GM23248 (cell line): ENCODE results near the gene S100A3. TPM values are rescaled to one million over a fixed set of nuclear protein-coding genes. Genes with fewer than 3 reads are reported as not detected.
"Not testable (repeated sequence)": the region's sequence is repeated elsewhere in the genome, so short reads cannot be mapped to it uniquely, and the experiment has no call there.

Experiments used
- DNase-seq: peaks from one replicate; pipeline ENCODE4 v3.0.0-alpha.2; 2015
- H2AFZ ChIP-seq: fragments of 200-600 bp; sonication (generic); 2 replicates; pipeline ENCODE4 v1.6.1; 2016; ENCODE audit warnings: antibody characterized with exemption
- H3F3A ChIP-seq: fragments of 200-600 bp; sonication (generic); 2 replicates; pipeline ENCODE4 v1.6.1; 2016; ENCODE audit warnings: mild to moderate bottlenecking, antibody characterized with exemption, mixed run types; ENCODE audit not compliant: insufficient read depth
- H3K27ac ChIP-seq: fragments of 200-600 bp; sonication (generic); 2 replicates; pipeline ENCODE4 v1.5.1; 2016; ENCODE audit warnings: mild to moderate bottlenecking
- H3K27me3 ChIP-seq: fragments of 200-600 bp; sonication (generic); replicated peaks from 2 replicates; pipeline ENCODE4 v1.6.1; 2016; ENCODE audit warnings: mild to moderate bottlenecking; ENCODE audit not compliant: insufficient read depth
- H3K36me3 ChIP-seq: fragments of 200-600 bp; sonication (generic); 2 replicates; pipeline ENCODE4 v1.6.1; 2016; ENCODE audit warnings: low read depth, mild to moderate bottlenecking
- H3K4me1 ChIP-seq: fragments of 200-600 bp; sonication (generic); 2 replicates; pipeline ENCODE4 v1.6.1; 2016; ENCODE audit warnings: mild to moderate bottlenecking; ENCODE audit not compliant: insufficient read depth
- H3K4me2 ChIP-seq: fragments of 200-600 bp; sonication (generic); one replicate; pipeline ENCODE4 v1.6.1; 2016; ENCODE audit warnings: mild to moderate bottlenecking; ENCODE audit not compliant: unreplicated experiment
- H3K4me3 ChIP-seq: fragments of 200-600 bp; sonication (generic); 2 replicates; pipeline ENCODE4 v1.5.1; 2016; ENCODE audit warnings: mild to moderate bottlenecking
- H3K79me2 ChIP-seq: fragments of 200-600 bp; sonication (generic); 2 replicates; pipeline ENCODE4 v1.6.1; 2016; ENCODE audit warnings: mild to moderate bottlenecking; ENCODE audit not compliant: insufficient read depth
- H3K9ac ChIP-seq: fragments of 200-600 bp; sonication (generic); 2 replicates; pipeline ENCODE4 v1.6.1; 2016; ENCODE audit warnings: mild to moderate bottlenecking
- H3K9me2 ChIP-seq: fragments of 200-600 bp; sonication (generic); 2 replicates; pipeline ENCODE4 v1.6.1; 2016; ENCODE audit warnings: mixed run types, mild to moderate bottlenecking, moderate library complexity; ENCODE audit not compliant: insufficient read depth
- H3K9me3 ChIP-seq: fragments of 200-600 bp; sonication (generic); one replicate; pipeline ENCODE4 v1.6.1; 2017; ENCODE audit warnings: low read depth
- H4K20me1 ChIP-seq: fragments of 200-600 bp; sonication (generic); 2 replicates; pipeline ENCODE4 v1.6.0; 2016; ENCODE audit not compliant: insufficient read depth
- EZH2 ChIP-seq: fragments of 200-600 bp; sonication (generic); IDR thresholded peaks from 2 replicates; pipeline ENCODE4 v1.6.1; 2018; ENCODE audit warnings: antibody characterized with exemption, mild to moderate bottlenecking; ENCODE audit not compliant: insufficient read depth, poor library complexity, severe bottlenecking
- EZH2phosphoT487 ChIP-seq: fragments of 200-600 bp; sonication (generic); IDR thresholded peaks from 2 replicates; pipeline ENCODE4 v1.6.1; 2018; ENCODE audit warnings: antibody characterized with exemption, moderate library complexity, mild to moderate bottlenecking, low read depth; ENCODE audit not compliant: insufficient read depth
- WGBS, 2 experiments: methylation state at CpG; one replicate each; pipeline ENCODE4 v1.1.6; 2015 to 2017; ENCODE audit warnings: low lambda C conversion rate in 2 of 2, low coverage in 1 of 2; ENCODE audit errors: missing lambda C conversion rate in 2 of 2; 5-methylcytosine and 5-hydroxymethylcytosine counted together
- in situ Hi-C: fragments of 300-500 bp; cut with MboI; formaldehyde crosslinking; loops from 2 replicates; pipeline ENCODE4 v1.15.0; 2020
- polyA plus RNA-seq: library from polyadenylated mRNA; unstranded; fragments of >200 nt; fragmentation: Nextera tagmentation; extraction: Ambion mirVana; gene quantifications from 2 replicates; pipeline ENCODE4 v1.2.1, GENCODE V29; 2016
- total RNA-seq: library from RNA; depleted of rRNA; stranded (reverse); fragments of >200 nt; shearing (Covaris generic); gene quantifications from 2 replicates; pipeline ENCODE4 v1.2.3, GENCODE V29; 2014

The S100A3 gene
- total and polyA plus RNA-seq, 2 experiments from 2014 or later = 2.2 to 7.5 TPM

DNA sequence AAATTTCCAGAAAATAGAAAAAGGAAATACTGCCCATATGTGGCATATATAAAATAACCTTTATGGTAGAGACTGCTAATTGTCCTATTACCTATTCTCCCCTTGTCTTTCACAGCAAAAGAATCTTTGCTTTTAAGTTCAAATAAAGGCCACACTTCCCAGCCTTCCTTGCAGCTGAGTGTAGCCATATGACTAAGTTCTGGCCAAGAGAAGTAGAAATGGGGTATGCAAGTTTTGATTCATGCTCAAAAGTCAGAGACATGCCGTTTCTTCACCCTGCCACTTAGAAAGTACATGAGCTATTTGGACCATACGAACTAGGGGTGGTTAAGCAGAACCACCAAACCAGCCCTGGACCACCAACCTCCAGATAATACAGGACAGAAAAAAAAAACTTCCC lies 34.9 kb upstream of the S100A3 start:
- H3K9me2 ChIP-seq = no peaks in the 10 kb centered on the region
- H3K4me2 ChIP-seq = no peak overlapping the region
- H2AFZ ChIP-seq = no peak overlapping the region
- H3K27me3 ChIP-seq = no peaks in the 10 kb centered on the region
- H3K9me3 ChIP-seq = no peaks in the 10 kb centered on the region
- no peaks in the 10 kb centered on the region for H4K20me1 ChIP-seq
- no peak overlapping the region for H3K4me3 ChIP-seq
- TF ChIP-seq EZH2 (no peak), EZH2phosphoT487 (no peak)
- H3K36me3 ChIP-seq = no peaks in the 10 kb centered on the region
- H3F3A ChIP-seq = peaks cover 16% of the 10 kb centered on the region
- H3K4me1 ChIP-seq = peaks cover 11% of the 10 kb centered on the region
- no peak overlapping the region for H3K9ac ChIP-seq
- H3K79me2 ChIP-seq = no peaks in the 10 kb centered on the region
- in situ Hi-C loops = no loop called here
- WGBS, 2 experiments = 58 to 63% methylated on average over 2 of the region's 2 CpGs
- peak; percentile 47 for DNase-seq
- H3K27ac ChIP-seq = no peak overlapping the region

DNA sequence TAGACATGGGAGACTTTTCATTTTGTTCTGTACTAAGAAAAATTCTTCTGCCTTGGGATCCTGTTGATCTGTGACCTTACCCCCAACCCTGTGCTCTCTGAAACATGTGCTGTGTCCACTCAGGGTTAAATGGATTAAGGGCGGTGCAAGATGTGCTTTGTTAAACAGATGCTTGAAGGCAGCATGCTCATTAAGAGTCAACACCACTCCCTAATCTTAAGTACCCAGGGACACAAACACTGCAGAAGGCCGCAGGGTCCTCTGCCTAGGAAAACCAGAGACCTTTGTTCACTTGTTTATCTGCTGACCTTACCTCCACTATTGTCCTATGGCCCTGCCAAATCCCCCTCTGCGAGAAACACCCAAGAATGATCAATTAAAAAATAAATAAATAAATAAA lies 34.5 kb upstream of the S100A3 start:
- H3K27ac ChIP-seq, H3K4me2 ChIP-seq, H3K36me3 ChIP-seq, H3K9me2 ChIP-seq, H2AFZ ChIP-seq, H4K20me1 ChIP-seq, H3K4me3 ChIP-seq, H3K79me2 ChIP-seq, DNase-seq, H3K9ac ChIP-seq, in situ Hi-C loops, H3K27me3 ChIP-seq, H3K9me3 ChIP-seq: not testable (repeated sequence)
- whole genome bisulfite sequencing, 2 experiments = 91 to 95% methylated on average over 3 of the region's 3 CpGs
- peaks cover 20% of the 10 kb centered on the region for H3F3A ChIP-seq
- peaks cover 16% of the 10 kb centered on the region for H3K4me1 ChIP-seq

DNA sequence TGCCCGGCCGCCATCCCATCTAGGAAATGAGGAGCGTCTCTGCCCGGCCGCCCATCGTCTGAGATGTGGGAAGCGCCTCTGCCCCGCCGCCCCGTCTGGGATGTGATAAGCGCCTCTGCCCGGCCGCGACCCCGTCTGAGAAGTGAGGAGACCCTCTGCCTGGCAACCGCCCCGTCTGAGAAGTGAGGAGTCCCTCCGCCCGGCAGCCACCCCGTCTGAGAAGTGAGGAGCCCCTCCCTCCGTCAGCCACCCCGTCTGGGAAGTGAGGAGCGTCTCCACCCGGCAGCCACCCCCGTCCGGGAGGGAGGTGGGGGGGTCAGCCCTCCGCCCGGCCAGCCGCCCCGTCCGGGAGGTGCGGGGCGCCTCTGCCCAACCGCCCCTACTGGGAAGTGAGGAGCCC lies 33.8 kb upstream of the S100A3 start:
- peaks cover 25% of the 10 kb centered on the region for H3F3A ChIP-seq
- in situ Hi-C loops = not testable (repeated sequence)

DNA sequence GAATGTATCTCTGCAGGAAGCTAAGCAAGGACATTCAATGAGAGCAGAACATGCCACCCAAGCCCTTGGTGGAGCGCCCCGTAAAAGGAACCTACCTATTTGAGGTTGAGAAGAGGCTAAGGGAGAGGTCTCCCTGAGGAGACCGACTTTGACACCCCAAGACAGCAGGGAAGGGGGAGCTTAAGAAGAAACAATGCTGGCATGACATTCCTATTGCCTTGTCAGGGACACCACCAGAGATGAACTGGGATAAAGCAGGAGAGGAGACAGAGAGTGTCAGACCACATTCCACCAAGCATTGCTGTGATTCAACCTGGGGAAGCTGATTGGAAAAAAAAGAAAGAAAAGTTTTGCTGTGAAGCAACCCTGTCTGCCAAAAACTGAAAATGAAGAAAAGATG lies 29.9 kb upstream of the S100A3 start:
- H3K36me3 ChIP-seq = no peaks in the 10 kb centered on the region
- in situ Hi-C loops = no loop called here
- peak; percentile 46 for DNase-seq

More for the DNA sequence above, 33.8 kb upstream of the S100A3 start:
- H3K9me3 ChIP-seq, H3K9ac ChIP-seq, H2AFZ ChIP-seq, H4K20me1 ChIP-seq, H3K27me3 ChIP-seq, H3K4me2 ChIP-seq, H3K4me3 ChIP-seq, DNase-seq, H3K9me2 ChIP-seq, H3K36me3 ChIP-seq, H3K79me2 ChIP-seq, H3K27ac ChIP-seq: not testable (repeated sequence)
- H3K4me1 ChIP-seq = peaks cover 23% of the 10 kb centered on the region
- WGBS, 2 experiments = 95 to 96% methylated on average over 10 to 34 of the region's 34 CpGs

DNA sequence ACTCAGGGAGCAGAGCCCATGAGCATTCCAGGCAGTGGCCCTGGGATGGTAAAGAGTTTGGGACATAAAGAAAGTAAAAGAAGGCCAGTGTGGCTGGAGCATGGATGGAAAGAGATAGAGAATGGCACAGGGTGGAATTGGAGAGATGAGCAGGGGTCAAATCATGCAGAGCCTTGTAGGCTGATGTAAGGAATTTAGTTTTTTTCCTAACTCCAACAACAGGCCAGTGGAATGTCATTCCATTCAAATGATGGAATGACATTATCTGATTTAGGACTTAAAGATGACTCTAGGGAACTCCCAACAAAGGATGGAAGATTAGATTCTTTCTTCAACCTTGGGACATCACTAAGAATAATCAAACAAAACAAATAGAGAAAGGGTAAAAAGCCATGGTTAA lies 29.4 kb upstream of the S100A3 start:
- H3K9me3 ChIP-seq = no peaks in the 10 kb centered on the region
- 0 out of 2 replicates have a peak overlapping the region, but pooled peaks have one; percentile 3 for H2AFZ ChIP-seq
- H3K4me1 ChIP-seq = peaks cover 23% of the 10 kb centered on the region
- TF ChIP-seq EZH2 = no peak
- no peaks in the 10 kb centered on the region for H3K36me3 ChIP-seq
- peak overlapping the region; percentile 32; the same call in 1 of the 2 replicates for H3K27ac ChIP-seq
- peak overlapping the region; percentile 34 for H3K4me2 ChIP-seq
- in situ Hi-C loops = no loop called here
- H3F3A ChIP-seq = peaks cover 24% of the 10 kb centered on the region
- no peaks in the 10 kb centered on the region for H3K9me2 ChIP-seq
- DNase-seq = peak; percentile 50
- no peaks in the 10 kb centered on the region for H4K20me1 ChIP-seq
- H3K9ac ChIP-seq = no peak overlapping the region
- no peaks in the 10 kb centered on the region for H3K27me3 ChIP-seq
- no peaks in the 10 kb centered on the region for H3K79me2 ChIP-seq
- H3K4me3 ChIP-seq = no peak overlapping the region

More for the DNA sequence above, 29.9 kb upstream of the S100A3 start:
- Histone ChIP-seq H3K4me3 (no peak overlapping the region), H3F3A (peaks cover 20% of the 10 kb centered on the region), H3K9me2 (no peaks in the 10 kb centered on the region), H3K4me2 (peak overlapping the region; percentile 34), H3K27ac (peak overlapping the region; percentile 32; the same call in 1 of the 2 replicates), H3K27me3 (no peaks in the 10 kb centered on the region), H3K79me2 (no peaks in the 10 kb centered on the region), H3K9ac (no peak overlapping the region), H2AFZ (peak overlapping the region; percentile 3; the same call in 1 of the 2 replicates), H4K20me1 (no peaks in the 10 kb centered on the region), H3K9me3 (no peaks in the 10 kb centered on the region), H3K4me1 (peaks cover 22% of the 10 kb centered on the region)
- WGBS, 2 experiments = 81 to 86% methylated on average over 3 of the region's 3 CpGs
- TF ChIP-seq EZH2 (no peak), EZH2phosphoT487 (no peak)
